Measurements from ENCODE around the gene CAPN2.

CAPN2 gene

GRCh38 chr1:223824712-223825111 lies 112.4 kb downstream of the CAPN2 start:
- DNase-seq (ENCODE audit: low read depth in 2 of 3, low spot score in 1 of 3): no peak
